ENCODE data around the gene CHN1. TPM values are rescaled to one million over a fixed set of nuclear protein-coding genes. Genes with fewer than 3 reads are reported as not detected.

The CHN1 gene
- total RNA-seq, 1 experiment from 2014 or later = 0.41 TPM

GRCh38 chr2:174762464-174762863 lies 242.7 kb downstream of the CHN1 start:
- ChIA-PET POLR2A (no interaction called here), CTCF (interaction anchor here (1.2 kb wide), 1 partner anchor 14 kb away, joined by 5 read pairs; no protein-coding TSS in a partner anchor)
- Histone ChIP-seq H3K9me3 (no peaks in the 10 kb centered on the region), H3K36me3 (ENCODE audit: control insufficient read depth, insufficient read depth, low read length) (no peaks in the 10 kb centered on the region), H3K27me3 (replicated peaks; ENCODE audit: control insufficient read depth, insufficient read depth, low read length) (no peaks in the 10 kb centered on the region), H3K4me1 (no peaks in the 10 kb centered on the region), H3K4me3 (ENCODE audit: low read depth, low read length) (no peak overlapping the region)
- Mint-ChIP-seq H3K36me3 (ENCODE audit: insufficient read depth, unreplicated experiment) (peaks cover 4% of the 10 kb centered on the region), H3K27me3 (ENCODE audit: insufficient read depth, unreplicated experiment) (no peaks in the 10 kb centered on the region), H3K9me3 (ENCODE audit: unreplicated experiment) (no peaks in the 10 kb centered on the region), H3K4me3 (ENCODE audit: unreplicated experiment) (no peak overlapping the region), H3K27ac (ENCODE audit: unreplicated experiment) (no peak overlapping the region), H3K4me1 (ENCODE audit: low read depth, unreplicated experiment) (no peaks in the 10 kb centered on the region)
- intact Hi-C loops (cut with micrococcal nuclease; ENCODE audit: unreplicated experiment) = no loop called here
- no TSS peak for BruUV-seq (replicated peaks)
- no peak for TF ChIP-seq CTCF (IDR thresholded peaks at IDR 0.05; ENCODE audit: insufficient read depth in 1 of 2, low read depth in 1 of 2, low read length in 1 of 2, severe bottlenecking in 1 of 2, unreplicated experiment in 1 of 2)
- DNase-seq = no peak

- Histone ChIP-seq H3K4me3 (ENCODE audit: low read depth, low read length) (no peak overlapping the region), H3K4me1 (no peaks in the 10 kb centered on the region), H3K27me3 (replicated peaks; ENCODE audit: control insufficient read depth, insufficient read depth, low read length) (no peaks in the 10 kb centered on the region), H3K9me3 (no peaks in the 10 kb centered on the region), H3K36me3 (ENCODE audit: control insufficient read depth, insufficient read depth, low read length) (no peaks in the 10 kb centered on the region)
- no peak for DNase-seq
- ChIA-PET CTCF (interaction anchor here (1.3 kb wide), 1 partner anchor 64 kb away, joined by 3 read pairs; no protein-coding TSS in a partner anchor), POLR2A (no interaction called here)
- no peak overlapping the region for H3K27ac Mint-ChIP-seq (ENCODE audit: unreplicated experiment)
- no peaks in the 10 kb centered on the region for H3K27me3 Mint-ChIP-seq (ENCODE audit: insufficient read depth, unreplicated experiment)
- no peaks in the 10 kb centered on the region for H3K9me3 Mint-ChIP-seq (ENCODE audit: unreplicated experiment)
- intact Hi-C loops (cut with micrococcal nuclease; ENCODE audit: unreplicated experiment) = no loop called here
- H3K4me3 Mint-ChIP-seq (ENCODE audit: unreplicated experiment) = no peak overlapping the region
- H3K36me3 Mint-ChIP-seq (ENCODE audit: insufficient read depth, unreplicated experiment) = no peaks in the 10 kb centered on the region
- no peak for TF ChIP-seq CTCF (IDR thresholded peaks at IDR 0.05; ENCODE audit: insufficient read depth in 1 of 2, low read depth in 1 of 2, low read length in 1 of 2, severe bottlenecking in 1 of 2, unreplicated experiment in 1 of 2)
- no TSS peak for BruUV-seq (replicated peaks)
- H3K4me1 Mint-ChIP-seq (ENCODE audit: low read depth, unreplicated experiment) = no peaks in the 10 kb centered on the region
Measured at GRCh38 chr2:174761837-174762236, 243.3 kb downstream of the CHN1 start.

GRCh38 chr2:174760845-174761473 lies 244.2 kb downstream of the CHN1 start:
- Mint-ChIP-seq H3K4me1 (ENCODE audit: low read depth, unreplicated experiment) (no peaks in the 10 kb centered on the region), H3K9me3 (ENCODE audit: unreplicated experiment) (no peaks in the 10 kb centered on the region), H3K36me3 (ENCODE audit: insufficient read depth, unreplicated experiment) (no peaks in the 10 kb centered on the region), H3K27ac (ENCODE audit: unreplicated experiment) (no peak overlapping the region), H3K4me3 (ENCODE audit: unreplicated experiment) (no peak overlapping the region), H3K27me3 (ENCODE audit: insufficient read depth, unreplicated experiment) (no peaks in the 10 kb centered on the region)
- Histone ChIP-seq H3K36me3 (ENCODE audit: control insufficient read depth, insufficient read depth, low read length) (no peaks in the 10 kb centered on the region), H3K4me1 (no peaks in the 10 kb centered on the region), H3K4me3 (ENCODE audit: low read depth, low read length) (no peak overlapping the region), H3K9me3 (no peaks in the 10 kb centered on the region), H3K27me3 (replicated peaks; ENCODE audit: control insufficient read depth, insufficient read depth, low read length) (no peaks in the 10 kb centered on the region)
- DNase-seq = no peak
- intact Hi-C loops (cut with micrococcal nuclease; ENCODE audit: unreplicated experiment) = no loop called here
- CTCF ChIA-PET = interaction anchor here (1.0 to 1.3 kb wide), 2 partner anchors 12 to 64 kb away, joined by 3 to 4 read pairs; no protein-coding TSS in a partner anchor
- POLR2A ChIA-PET = no interaction called here
- no TSS peak for BruUV-seq (replicated peaks)
- TF ChIP-seq CTCF (IDR thresholded peaks at IDR 0.05; ENCODE audit: insufficient read depth in 1 of 2, low read depth in 1 of 2, low read length in 1 of 2, severe bottlenecking in 1 of 2, unreplicated experiment in 1 of 2) = no peak
